T-helper 1 cell (primary cell): ENCODE data around the gene GDE1.

Experiments used
- DNase-seq, 5 donors: peaks; one replicate each; pipeline ENCODE4 v3.0.0-alpha.2; 2012 to 2020

GDE1 gene

DNA sequence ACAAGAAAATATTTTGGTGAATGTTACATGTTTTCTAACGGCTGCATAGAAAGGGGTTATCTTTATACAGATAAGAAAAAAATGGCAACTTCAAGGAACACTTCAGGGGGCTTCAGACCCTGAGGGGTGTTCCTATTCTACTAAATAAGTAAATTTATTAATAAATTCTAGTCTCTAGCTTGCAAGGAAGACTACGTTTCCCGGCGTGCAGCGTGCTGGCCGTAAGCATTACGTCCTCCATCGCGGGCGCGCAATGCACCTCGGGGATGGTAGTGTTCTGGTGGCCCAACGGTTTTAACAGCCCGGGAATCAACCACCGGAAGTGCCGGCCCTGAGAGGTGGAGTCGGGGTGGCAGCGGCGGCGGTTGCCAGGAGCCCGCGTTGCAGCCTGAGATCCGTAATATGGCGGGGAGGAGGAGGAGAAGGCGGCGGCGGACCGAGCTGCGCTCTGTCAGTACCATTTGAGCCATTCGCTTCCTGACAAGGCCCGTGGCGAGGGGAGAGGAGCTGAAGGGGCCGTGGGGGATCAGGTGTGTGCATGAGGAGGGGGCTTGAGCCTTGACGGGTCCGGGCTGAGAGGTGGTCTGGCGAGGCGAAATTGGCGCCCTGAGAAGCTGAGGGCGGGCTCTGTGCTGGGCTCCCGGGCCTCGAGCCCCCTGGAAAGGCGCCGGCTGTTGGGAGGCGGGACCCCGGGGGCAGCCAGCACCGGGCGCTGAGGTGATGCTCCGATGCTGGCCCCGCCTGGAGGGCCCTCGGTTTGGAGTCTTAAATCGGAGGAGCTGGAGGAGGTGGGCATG lies 1.9 kb upstream of the GDE1 start, which contains the start of gene CCP110:
CCP110 (plus strand) TSS at position 384 of the 797 bp plus-strand sequence. CDS start 3,940 bp downstream, outside the sequence.
- peak; percentile 86 to 95 (median 93) for DNase-seq

DNA sequence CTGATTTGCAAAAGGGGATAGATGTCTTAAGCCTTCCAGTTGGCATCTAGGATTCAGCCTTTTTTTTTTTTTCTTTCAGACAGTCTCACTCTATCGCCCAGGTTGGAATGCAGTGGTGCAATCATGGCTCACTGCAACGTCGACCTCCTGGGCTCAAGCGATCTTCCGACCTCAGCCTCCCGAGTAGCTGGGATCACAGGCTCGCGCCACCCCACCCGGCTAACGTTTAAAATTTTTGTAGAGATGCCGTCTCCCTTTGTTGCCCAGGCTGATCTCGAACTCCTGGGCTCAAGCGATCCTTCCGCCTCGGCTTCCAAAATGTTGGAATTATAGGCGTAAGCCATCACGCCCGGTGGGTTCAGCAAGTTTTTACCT lies 1.3 kb upstream of the GDE1 start:
- DNase-seq, result no peak

DNA sequence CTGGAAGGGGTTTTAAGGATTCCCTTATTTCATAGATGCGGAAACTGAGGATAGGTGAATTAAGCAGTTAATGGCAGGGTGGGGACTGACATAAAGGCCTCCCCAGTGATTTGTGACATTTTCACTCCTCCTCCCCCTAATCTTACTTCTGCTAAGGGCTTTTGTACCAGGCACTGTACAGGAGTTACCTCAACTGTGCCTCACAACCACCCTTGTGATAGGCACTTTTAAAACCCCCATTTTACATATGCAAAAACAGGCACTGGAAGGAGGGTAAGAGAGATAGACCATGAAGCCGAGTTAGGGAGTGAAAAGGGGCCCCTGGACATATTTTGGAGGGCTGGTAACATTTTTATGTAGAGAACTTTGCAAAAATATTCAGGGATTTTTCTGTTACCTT lies 862 bp upstream of the GDE1 start:
- DNase-seq, result no peak

DNA sequence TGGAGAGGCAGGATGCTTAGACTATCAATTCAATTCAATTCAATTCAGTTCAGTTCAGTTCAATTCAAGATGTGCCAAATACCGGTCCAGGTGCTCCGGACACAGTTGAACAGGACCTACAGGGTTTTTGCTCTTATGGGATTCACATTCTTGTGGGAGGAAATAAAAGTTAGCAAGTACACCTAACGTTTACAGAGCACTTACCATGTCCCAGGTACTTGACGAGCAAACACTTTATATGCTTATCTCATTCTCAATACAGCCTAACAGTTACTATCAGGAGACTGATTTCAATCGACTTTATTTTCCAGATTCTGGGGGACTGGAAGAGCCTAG lies 467 bp upstream of the GDE1 start:
- no peak for DNase-seq

DNA sequence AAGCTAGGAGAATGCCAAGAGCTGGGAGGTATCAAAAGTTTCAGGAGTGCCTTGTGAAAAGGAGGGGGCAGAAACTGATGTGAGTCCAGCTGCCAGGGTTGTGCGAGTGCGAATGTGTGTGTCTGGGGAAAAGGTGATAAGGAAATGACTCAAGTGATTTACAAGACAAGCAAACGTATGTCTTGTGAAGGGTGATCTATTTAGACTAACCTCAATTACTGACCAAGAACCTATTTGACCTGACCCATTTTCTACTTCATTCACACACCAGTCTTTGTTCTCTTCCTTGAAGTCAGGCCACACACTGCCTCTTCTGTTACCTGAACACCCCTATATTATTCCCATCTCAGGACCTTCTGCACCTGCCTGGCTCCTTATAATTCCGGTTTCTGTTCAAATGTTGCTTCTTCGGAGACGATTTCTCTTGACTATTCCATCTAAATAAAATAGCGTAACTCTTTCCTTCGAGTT lies 1.0 kb downstream of the GDE1 start:
- peak in 1 of 5 donors; percentile 16 for DNase-seq

- DNase-seq, result no peak
Measured at GRCh38 chr16:19518388-19518787, 3.5 kb downstream of the GDE1 start.

- peak in 1 of 5 donors; percentile 65 for DNase-seq
Measured at GRCh38 chr16:19517424-19518089, 4.3 kb downstream of the GDE1 start.

DNA sequence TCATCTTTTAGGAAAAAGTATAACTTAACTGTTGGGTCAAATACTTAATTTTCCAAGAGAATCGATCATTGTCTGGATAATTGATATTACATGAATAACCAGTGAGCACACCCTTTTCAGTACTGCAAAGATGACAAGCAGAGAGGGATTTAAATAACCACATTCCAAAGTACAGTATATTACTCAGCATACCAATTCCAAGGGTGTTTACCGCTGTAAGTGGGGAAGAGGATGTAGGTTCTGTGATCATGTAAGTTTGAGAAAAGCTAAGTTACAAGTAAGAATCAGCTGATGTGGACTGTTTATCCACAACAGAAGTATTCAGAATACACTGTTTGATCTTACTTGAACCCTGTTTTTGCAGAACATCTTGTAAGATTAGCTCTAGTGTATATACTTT lies 6.1 kb downstream of the GDE1 start:
- no peak for DNase-seq

DNA sequence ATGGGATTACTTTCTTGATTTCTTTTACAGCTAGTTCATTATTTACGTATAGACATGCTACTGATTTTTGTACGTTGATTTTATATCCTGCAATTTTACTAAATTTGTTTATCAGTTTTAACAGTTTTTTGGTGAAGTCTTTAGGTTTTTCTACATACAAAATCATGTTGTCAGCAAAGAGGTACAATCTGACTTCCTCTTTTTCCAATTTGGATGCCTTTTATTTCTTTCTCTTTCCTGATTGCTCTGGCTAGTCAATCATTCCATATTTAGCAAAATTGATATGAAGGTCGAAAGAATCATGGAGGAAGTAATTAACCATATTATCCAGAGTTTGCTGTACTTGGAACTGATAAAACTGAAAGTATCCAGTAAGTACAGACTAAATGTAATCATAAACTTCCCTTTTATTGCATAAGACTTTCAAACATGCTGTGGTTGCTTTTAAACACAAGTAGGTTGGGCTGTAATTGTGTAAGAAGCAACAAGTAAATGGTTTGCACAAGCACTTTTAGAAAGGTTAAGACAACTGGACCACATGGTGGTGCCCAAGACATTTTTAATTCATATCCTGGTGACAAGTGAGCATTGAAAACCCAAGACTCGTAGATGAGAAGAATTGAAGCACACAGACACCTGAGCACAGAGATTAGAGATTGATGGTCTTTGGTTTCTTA lies 8.4 kb downstream of the GDE1 start:
- DNase-seq, result no peak

DNA sequence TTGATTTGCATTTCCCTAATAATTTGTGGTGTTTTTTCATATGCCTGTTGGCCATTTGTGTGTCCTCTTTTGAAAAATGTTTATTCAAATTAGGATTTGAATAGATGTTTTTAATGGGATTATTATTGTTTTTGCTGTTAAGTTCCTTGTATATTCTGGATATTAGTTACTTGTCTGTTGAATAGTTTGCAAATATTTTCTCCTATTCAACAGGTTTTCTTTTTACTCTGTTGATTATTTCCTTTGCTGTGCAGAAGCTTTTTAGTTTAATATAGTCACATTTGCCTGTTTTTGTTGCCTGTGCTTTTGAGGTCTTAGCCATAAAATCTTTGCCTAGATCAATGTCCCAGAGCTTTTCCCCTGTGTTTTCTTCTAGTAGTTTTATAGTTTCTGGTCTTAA lies 9.6 kb downstream of the GDE1 start:
- DNase-seq, result no peak

- DNase-seq, result no peak
Measured at GRCh38 chr16:19507867-19508266, 14.0 kb downstream of the GDE1 start.

DNA sequence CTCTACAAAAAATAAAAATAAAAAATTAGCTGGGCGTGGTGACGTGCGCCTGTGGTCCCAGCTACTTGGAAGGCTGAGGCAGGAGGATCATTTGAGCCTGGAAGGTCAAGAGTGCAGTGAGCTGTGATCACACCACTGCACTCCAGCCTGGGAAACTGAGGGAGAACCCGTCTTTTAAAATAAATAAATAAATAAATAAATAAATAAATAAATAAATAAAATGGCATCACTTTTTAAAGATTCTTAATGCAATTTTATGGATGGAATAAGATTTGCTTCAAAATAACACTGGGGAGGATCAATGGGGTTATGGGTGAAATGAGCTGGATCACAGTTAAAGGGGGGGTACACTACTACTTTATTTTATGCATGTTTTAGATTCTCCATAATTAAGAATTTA lies 14.9 kb downstream of the GDE1 start:
- no peak for DNase-seq

- no peak for DNase-seq
Measured at GRCh38 chr16:19505600-19506303, 16.1 kb downstream of the GDE1 start.

- no peak for DNase-seq
Measured at GRCh38 chr16:19503461-19504075, 18.3 kb downstream of the GDE1 start.

DNA sequence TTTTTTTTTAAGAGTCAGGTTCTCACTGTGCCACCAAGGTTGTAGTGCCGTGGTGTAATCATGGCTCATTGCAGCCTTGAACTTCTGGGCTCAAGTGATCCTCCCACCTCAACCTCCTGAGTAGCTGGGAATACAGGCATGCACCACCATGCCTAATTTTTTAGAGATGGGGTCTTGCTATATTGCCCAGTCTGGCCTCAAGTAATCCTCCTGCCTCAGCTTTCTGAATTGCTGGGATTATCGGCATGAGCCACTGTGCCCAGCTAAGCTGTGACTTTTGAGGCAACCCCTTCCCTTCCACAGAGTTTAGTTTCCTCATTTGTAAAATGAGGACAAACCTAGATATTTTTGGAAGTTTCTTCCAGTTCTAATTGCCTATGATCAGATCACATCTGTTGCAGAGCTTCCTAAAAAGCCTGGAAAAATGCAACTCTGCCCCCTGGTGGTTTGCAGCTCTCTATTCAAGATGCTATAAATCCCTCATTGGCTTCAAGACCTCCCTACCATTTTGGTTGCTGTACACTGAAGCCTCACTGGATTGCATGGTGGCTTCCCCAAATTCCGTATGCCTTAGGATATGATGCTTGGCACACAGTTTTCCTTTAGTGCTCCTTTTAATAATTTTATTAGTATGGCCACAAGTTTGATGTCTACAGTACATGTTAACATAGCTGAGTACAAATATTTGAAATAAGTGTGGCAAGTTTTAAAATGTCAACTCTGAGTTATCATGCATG lies 19.3 kb downstream of the GDE1 start:
- DNase-seq, result peak; percentile 27 to 57 (median 43)

DNA sequence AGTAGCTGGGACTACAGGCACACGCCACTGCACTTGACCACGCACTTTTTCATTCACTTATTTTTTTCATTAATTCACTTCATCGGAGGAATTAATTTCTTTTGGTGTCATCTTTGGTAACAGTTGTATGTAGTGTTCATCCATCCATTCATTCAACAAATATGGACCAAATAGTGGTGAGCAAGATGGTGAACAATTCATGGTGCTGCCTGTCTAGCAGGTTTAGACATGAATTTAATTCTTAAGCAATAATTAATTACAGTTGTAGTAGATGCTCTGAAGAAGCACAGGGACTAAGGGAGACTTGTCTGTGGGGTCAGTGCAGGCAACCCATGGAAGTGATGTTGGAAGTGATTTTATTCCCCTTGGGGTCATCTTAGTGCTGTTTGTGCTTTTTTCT lies 22.4 kb downstream of the GDE1 start:
- no peak for DNase-seq

DNA sequence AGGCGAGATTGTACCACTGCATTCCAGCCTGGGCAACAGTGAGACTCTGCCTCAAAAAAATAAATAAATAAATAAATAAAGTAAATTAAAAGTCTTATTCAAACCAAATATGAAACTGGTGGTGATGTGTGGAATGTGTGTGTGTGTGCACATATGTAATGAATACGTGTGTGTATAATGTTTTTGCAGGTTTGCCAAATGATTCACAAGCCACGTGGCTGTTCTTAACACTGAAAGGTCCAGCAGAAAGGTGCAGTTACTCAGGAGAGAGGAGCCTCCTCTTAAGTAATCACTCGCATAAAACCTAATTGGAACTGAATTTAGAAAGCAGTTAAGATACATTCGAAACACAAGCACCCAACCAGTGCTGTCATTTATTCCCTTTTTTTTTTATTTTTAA lies 22.9 kb downstream of the GDE1 start:
- DNase-seq, result no peak

- no peak for DNase-seq
Measured at GRCh38 chr16:19497176-19497575, 24.7 kb downstream of the GDE1 start.

DNA sequence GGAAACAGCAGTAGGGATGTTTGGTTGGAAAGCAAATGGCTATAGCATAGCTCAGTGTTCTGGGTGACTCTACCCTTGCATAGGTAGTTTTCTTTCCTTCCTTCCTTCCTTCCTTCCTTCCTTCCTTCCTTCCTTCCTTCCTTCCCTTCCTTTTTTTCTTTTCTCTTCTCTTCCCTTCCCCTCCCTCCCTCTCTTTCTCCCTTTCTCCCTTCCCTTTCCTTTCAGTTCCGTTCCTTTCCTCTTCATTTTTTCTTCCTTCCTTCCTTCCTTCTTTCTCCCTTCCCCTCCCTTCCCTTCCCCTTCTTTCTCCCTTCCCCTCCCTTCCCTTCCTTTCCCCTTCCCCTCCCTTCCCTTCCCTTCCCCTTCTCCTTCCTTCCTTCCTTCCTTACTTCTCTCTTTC lies 31.3 kb downstream of the GDE1 start:
- no peak for DNase-seq

GRCh38 chr16:19488213-19488640 lies 33.7 kb downstream of the GDE1 start:
- DNase-seq, result no peak

DNA sequence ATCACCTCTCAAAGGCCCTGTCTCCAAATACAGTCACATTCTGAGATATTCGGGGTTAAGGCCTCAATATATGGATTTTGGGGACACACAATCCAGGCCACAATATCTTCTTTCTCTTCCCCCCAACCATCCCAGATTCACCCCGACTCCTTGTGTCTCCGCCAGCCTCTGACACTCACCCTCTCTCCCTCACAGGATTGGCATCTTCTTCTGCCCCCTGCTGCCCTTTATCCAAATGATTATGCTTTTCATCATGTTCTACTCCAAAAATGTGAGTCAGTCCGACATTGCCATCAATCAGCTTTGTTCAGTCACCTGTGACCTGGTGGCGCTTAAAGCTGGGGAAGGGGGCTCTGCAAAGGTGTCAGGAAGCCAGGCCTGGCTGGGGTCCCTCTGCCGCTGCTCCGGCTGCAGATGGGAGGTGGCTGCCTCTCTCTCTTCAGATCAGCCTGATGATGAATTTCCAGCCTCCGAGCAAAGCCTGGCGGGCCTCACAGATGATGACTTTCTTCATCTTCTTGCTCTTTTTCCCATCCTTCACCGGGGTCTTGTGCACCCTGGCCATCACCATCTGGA lies 35.1 kb downstream of the GDE1 start:
- no peak for DNase-seq

DNA sequence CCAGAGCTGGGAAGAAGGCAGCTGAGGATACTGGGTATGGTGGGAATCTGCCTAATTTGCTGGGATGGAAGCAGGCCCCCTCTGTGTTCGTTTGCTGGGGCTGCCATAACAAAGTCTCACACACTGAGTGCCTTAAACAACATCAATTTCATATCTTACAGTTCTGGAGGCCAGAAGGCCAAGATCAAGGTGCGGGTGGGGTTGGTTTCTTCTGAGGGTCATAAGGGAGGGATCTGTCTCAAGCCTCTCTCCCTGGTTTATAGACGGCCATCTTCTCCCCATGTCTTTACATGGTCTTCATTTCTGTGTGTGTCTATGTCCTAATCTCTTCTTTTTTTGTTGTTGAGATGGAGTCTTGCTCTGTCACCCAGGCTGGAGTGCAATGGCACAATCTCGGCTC lies 35.8 kb downstream of the GDE1 start:
- DNase-seq, result no peak
